Thymus (tissue), 11 donors: Measurements from ENCODE around the gene C6orf89. TPM values are rescaled to one million over a fixed set of nuclear protein-coding genes. Genes with fewer than 3 reads are reported as not detected.

ENCODE experiments used
- DNase-seq, 9 donors: peaks; one replicate each; pipeline ENCODE4 v3.0.0-alpha.2; 2013; ENCODE audit warnings: low spot score in 9 of 9, low read depth in 6 of 9, missing footprints in 1 of 9
- H3K27ac ChIP-seq, 2 donors: one replicate each; pipeline ENCODE4 v1.5.1; 2013; ENCODE audit warnings: control low read depth in 1 of 2, low read depth in 1 of 2, low read length in 1 of 2, mild to moderate bottlenecking in 1 of 2, moderate library complexity in 1 of 2
- H3K27me3 ChIP-seq, 2 donors: one replicate each; pipeline ENCODE4 v1.5.1; 2013; ENCODE audit warnings: low read length in 1 of 2; ENCODE audit not compliant: control insufficient read depth in 2 of 2, insufficient read depth in 1 of 2
- H3K36me3 ChIP-seq, 2 donors: one replicate each; pipeline ENCODE4 v1.5.1; 2013; ENCODE audit warnings: low read length in 1 of 2, mild to moderate bottlenecking in 1 of 2, moderate library complexity in 1 of 2; ENCODE audit not compliant: control insufficient read depth in 2 of 2, insufficient read depth in 2 of 2
- H3K4me1 ChIP-seq, 2 donors: one replicate each; pipeline ENCODE4 v1.5.1; 2013; ENCODE audit warnings: low read length in 2 of 2; ENCODE audit not compliant: control insufficient read depth in 2 of 2, insufficient read depth in 2 of 2
- H3K4me3 ChIP-seq, 2 donors: one replicate each; pipeline ENCODE4 v1.5.1; 2013; ENCODE audit warnings: low read length in 2 of 2, control low read depth in 1 of 2, mild to moderate bottlenecking in 1 of 2
- H3K9me3 ChIP-seq, 2 donors: one replicate each; pipeline ENCODE4 v1.5.1; 2013; ENCODE audit warnings: low read length in 1 of 2, mild to moderate bottlenecking in 1 of 2; ENCODE audit not compliant: control insufficient read depth in 2 of 2, insufficient read depth in 1 of 2
- WGBS: extraction: QIAGEN DNeasy Blood & Tissue Kit; methylation state at CpG from one replicate; pipeline ENCODE4 v1.1.7; 2013; 5-methylcytosine and 5-hydroxymethylcytosine counted together
- polyA plus RNA-seq: library from polyadenylated mRNA; stranded (reverse); fragments of 200-250 nt; gene quantifications from one replicate; pipeline ENCODE4 v1.2.3, GENCODE V29; 2013
- total RNA-seq: library from RNA; stranded (reverse); fragments of 120-200 nt; gene quantifications from one replicate; pipeline ENCODE4 v1.2.4, GENCODE V29; 2013
- donor health status: healthy.

The C6orf89 gene
- total and polyA plus RNA-seq, 2 donors, result 19.5 to 20.5 TPM

DNA sequence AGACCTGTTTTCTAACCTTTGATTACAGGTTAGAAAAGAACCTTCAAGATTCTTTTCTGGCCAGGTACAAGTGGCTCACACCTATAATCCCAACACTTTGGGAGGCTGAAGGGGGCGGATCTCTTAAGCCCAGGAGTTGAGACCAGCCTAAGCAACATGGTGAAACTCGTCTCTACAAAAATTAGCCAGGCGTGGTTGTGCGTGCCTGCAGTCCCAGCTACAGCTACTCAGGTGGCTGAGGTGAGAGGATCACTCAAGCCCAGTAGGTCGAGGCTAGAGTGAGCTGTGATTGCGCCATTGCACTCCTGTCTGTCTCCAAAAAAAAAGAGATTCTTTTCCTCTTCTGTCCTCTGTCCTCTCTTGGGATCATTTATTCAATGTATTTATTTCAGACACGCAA, 25.6 kb upstream of the C6orf89 start:
- Histone ChIP-seq H3K27me3 (no peaks in the 10 kb centered on the region), H3K27ac (no peak overlapping the region), H3K4me3 (no peak overlapping the region), H3K9me3 (no peaks in the 10 kb centered on the region), H3K36me3 (peaks cover 29 to 75% of the 10 kb centered on the region in 2 donors), H3K4me1 (no peaks in the 10 kb centered on the region)
- WGBS, result 97% methylated on average over 7 of the region's 7 CpGs
- DNase-seq, result no peak

DNA sequence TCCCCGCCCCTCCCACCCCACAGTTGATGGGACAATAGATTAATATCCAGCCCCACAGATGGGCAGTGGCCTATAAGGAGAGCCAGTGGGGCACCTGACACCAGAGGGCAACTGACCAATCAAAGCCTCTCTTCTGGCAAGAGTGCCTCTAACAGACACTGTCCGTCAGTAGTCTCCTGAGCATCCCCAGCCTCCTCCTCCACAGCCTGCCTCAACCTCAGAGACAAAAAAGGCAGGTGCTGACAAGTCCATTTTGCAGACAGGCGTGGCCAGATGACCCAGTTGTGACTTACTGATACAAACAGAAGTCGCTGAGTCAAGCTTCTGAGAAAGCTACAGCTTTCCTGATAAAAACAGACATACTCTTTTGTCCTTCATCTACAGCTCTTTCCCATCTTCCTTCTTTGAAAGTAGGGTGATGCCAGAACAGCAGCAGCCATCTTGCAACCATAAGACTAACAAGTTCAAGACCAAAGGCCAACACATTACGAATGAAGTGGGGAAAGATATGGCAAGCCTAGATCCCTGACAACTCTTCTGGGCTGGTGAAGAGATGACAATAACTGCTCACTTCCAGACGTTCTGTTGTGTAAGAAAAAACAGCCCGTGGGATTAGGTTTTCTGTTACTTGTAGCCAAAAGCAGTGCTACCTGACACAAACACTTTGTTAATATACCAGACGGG, 23.4 kb upstream of the C6orf89 start:
- DNase-seq, result no peak
- peaks cover 0 to 2% of the 10 kb centered on the region in 2 donors for H3K4me1 ChIP-seq
- WGBS, result 95% methylated on average over 8 of the region's 8 CpGs
- no peak overlapping the region for H3K27ac ChIP-seq
- H3K27me3 ChIP-seq, result no peaks in the 10 kb centered on the region
- no peaks in the 10 kb centered on the region for H3K9me3 ChIP-seq
- peaks cover 23 to 69% of the 10 kb centered on the region in 2 donors for H3K36me3 ChIP-seq
- no peak overlapping the region for H3K4me3 ChIP-seq

DNA sequence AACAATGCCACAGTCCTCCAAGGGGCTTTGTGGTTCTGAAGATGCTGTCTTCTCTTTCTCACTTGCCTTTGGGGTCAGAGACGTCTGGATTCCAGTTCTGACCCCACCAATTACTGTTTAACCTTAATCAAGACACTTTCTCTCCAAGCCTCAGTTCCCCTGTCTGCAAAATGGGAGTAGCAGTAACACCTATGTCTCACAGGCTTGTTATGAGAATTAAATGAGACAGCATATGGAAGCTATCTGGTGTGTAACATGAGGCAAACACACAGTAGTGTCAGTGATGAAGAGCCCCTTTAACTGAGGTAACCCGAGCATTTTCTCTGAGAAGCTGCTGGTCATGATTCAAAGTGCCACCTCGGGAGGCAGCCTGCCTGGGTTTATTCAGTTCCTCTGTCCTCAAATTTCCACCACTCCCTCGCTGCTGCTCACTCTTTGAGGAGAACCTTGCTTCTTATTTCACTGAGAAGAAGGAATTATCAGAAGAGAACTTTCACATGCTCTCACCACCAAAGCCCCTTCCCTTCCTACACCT, 22.8 kb upstream of the C6orf89 start:
- DNase-seq, result no peak
- Histone ChIP-seq H3K27ac (no peak overlapping the region), H3K4me1 (peaks cover 0 to 2% of the 10 kb centered on the region in 2 donors), H3K4me3 (no peak overlapping the region), H3K9me3 (no peaks in the 10 kb centered on the region), H3K27me3 (no peaks in the 10 kb centered on the region), H3K36me3 (peaks cover 21 to 71% of the 10 kb centered on the region in 2 donors)
- 95% methylated on average over 4 of the region's 4 CpGs for WGBS

DNA sequence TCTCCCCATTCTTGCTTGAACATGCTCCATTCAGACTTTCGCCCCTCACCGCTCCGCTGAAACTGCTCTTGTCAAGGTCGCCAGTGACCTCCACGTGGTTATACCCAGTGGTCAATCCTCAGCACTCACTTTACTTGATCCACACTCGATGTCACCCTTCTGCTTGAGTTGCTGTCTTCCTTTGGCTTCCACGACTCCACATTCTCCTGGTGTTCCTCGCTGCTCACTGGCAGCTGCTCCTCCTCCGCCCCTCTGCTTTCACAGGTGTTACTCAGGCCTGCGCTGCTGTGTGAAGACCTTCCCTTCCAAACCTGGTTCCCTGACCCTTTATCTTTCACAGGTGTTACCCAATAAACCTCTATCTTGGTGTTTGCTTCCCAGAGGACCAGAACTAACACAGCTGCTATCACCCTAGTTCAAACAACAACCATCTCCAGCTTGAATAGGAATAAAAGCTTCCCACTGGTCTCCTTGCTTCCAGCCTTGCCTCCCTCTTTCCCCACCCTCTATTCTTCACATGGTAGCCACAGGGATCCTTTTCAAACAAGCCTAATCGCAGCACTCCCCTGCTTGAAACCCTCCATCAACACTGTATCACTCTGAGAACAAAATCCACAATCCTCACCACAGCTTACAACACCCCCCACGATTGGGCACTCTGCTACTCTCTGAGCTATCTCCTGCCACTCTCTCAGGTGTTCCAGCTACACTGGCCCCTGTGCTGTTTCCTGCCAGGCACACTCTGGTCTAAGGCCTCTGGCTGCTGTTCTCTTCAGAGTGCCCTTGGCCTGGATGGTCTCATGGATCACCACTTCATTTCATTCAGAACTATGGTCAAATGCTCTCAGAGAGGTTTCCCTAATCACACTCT, 21.8 kb upstream of the C6orf89 start:
- peaks cover 25 to 70% of the 10 kb centered on the region in 2 donors for H3K36me3 ChIP-seq
- no peak for DNase-seq
- H3K4me1 ChIP-seq, result peaks cover 0 to 2% of the 10 kb centered on the region in 2 donors
- WGBS, result 96% methylated on average over 12 of the region's 12 CpGs
- no peaks in the 10 kb centered on the region for H3K9me3 ChIP-seq
- no peak overlapping the region for H3K4me3 ChIP-seq
- H3K27me3 ChIP-seq, result no peaks in the 10 kb centered on the region
- H3K27ac ChIP-seq, result no peak overlapping the region

DNA sequence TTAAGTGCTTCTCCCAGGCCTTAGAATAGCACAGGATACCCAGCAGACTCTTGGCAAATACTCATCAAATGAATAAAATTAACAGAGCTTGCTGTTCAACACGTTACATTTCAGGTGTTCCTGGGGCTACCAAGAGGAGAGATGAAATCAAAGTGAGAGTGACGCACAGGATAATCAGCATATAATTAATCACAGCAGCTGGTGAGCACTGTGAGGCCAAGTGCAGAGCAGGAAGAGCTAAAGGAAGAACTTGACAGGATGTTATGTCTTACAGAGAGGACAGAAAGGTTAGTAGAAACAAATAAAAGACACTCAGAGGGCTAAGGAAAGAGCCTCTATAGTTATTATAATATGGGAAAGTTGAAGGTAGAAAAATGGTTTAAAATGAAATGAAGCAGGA, 19.9 kb upstream of the C6orf89 start:
- no peak for DNase-seq
- Histone ChIP-seq H3K27me3 (no peaks in the 10 kb centered on the region), H3K9me3 (no peaks in the 10 kb centered on the region), H3K27ac (no peak overlapping the region), H3K4me3 (no peak overlapping the region), H3K4me1 (peaks cover 0 to 2% of the 10 kb centered on the region in 2 donors), H3K36me3 (peaks cover 35 to 80% of the 10 kb centered on the region in 2 donors)
- 94% methylated on average over 2 of the region's 2 CpGs for WGBS

DNA sequence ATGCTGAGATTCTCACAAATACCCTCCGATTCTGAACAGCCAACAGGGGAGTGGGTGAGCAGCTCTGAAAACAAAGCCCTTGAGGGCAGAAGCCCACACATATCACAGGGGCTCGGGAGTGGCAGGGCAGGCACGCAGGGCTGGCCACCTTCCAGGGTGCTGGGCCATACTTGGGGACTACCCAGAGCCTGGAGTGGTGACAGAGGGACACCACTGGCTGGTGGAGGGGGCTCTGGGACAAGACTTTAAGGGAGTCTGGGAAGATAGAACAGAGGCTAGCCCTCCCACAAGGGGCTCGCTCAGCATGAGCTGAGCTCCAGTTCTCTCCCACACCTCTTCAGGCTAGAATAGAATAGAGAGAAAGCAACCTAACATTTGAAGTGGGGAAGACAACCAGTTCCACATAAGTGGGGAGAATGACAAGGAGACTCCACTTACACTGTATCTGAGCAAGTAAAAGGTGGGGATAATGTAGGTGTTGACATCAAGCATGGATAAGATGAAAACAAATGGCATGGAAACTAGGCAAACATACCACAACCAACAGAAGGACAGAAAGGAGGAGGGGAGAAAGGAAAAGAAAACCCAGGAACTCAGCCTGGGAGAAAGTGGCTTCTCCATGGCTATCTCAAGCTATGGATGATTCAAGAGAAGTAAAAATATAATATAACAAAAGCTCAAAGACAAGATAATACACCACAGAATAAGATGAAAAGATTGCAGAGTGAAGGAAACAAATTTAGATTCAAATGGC, 18.1 kb upstream of the C6orf89 start:
- Histone ChIP-seq H3K27me3 (no peaks in the 10 kb centered on the region), H3K27ac (no peak overlapping the region), H3K4me1 (peaks cover 0 to 6% of the 10 kb centered on the region in 2 donors), H3K9me3 (no peaks in the 10 kb centered on the region), H3K4me3 (no peak overlapping the region), H3K36me3 (peaks cover 29 to 72% of the 10 kb centered on the region in 2 donors)
- DNase-seq, result no peak
- 97% methylated on average over 4 of the region's 4 CpGs for WGBS

DNA sequence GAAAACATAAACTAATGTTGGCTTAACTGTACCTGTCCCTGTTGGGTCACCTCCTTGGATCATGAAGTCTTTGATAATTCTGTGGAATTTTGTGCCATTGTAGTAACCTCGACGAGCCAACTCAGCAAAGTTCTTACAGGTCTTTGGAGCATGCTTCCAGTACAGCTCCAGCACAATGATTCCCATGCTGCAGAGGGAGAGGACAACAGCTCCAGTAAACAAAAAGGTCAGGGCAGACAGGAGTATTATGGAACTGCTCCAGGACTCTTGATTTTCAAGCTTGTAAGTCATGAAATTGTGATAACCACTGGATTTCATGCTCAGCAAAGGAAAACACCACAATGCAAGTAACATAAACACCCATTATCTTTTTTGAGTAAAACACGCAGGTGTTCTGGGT, 14.1 kb upstream of the C6orf89 start:
- Histone ChIP-seq H3K4me1 (peaks cover 14 to 21% of the 10 kb centered on the region in 2 donors), H3K9me3 (no peaks in the 10 kb centered on the region), H3K4me3 (no peak overlapping the region), H3K36me3 (peaks cover 20 to 40% of the 10 kb centered on the region in 2 donors), H3K27me3 (no peaks in the 10 kb centered on the region), H3K27ac (no peak overlapping the region)
- no peak for DNase-seq
- 97% methylated on average over 3 of the region's 3 CpGs for WGBS

DNA sequence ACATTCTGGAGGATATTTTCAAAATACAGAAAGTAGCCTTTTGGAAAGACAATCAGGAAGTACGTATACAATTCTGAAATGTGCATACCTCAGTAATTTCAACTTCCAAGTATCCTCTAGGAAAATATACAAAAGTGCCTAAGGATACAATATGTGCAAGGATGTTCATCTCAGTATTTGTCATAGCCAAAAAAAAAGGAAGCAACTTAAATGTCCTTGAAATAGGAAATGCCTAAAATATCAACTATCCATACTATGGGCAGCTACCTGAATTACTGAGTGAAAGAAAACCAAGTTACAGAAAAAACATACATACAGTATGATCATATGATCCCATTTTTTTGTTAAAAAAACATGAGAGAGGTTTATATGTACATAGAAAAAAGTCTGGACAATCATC, 12.6 kb upstream of the C6orf89 start:
- DNase-seq, result no peak

More for the DNA sequence above, 12.6 kb upstream of the C6orf89 start:
- Histone ChIP-seq H3K36me3 (peaks cover 17 to 27% of the 10 kb centered on the region in 2 donors), H3K27me3 (no peaks in the 10 kb centered on the region), H3K27ac (no peak overlapping the region), H3K9me3 (no peaks in the 10 kb centered on the region), H3K4me1 (peaks cover 14 to 21% of the 10 kb centered on the region in 2 donors), H3K4me3 (no peak overlapping the region)
- WGBS, result 97% methylated on average over 1 of the region's 1 CpG
